Measurements from ENCODE around the gene PPP1R37. TPM values are rescaled to one million over a fixed set of nuclear protein-coding genes. Genes with fewer than 3 reads are reported as not detected.

The PPP1R37 gene
- total RNA-seq, 1 experiment from 2014 or later, result 33.6 TPM

- no peak overlapping the region for H3K23ac ChIP-seq (ENCODE audit: insufficient read length, low read depth, low read length)
- H4K8ac ChIP-seq (replicated peaks; ENCODE audit: insufficient read length, low read depth, low read length), result no peak overlapping the region
- H3K4ac ChIP-seq (ENCODE audit: low read depth, low read length), result no peak overlapping the region
- H3K9me3 ChIP-seq (ENCODE audit: control insufficient read depth, low read depth, low read length), result no peaks in the 10 kb centered on the region
- H3K18ac ChIP-seq (ENCODE audit: insufficient read length, low read depth, low read length), result no peak overlapping the region
- H2AFZ ChIP-seq (ENCODE audit: low read length), result no peak overlapping the region
- no peak overlapping the region for H3K4me2 ChIP-seq (ENCODE audit: insufficient read depth, insufficient read length, low read length)
- H3K23me2 ChIP-seq (ENCODE audit: insufficient read length, low read depth, low read length, poor library complexity, severe bottlenecking), result no peaks in the 10 kb centered on the region
- Mint-ChIP-seq H3K27me3 (ENCODE audit: low read depth) (no peaks in the 10 kb centered on the region), H3K9me3 (no peaks in the 10 kb centered on the region), H3K4me1 (peaks cover 27 to 29% of the 10 kb centered on the region in 2 experiments), H3K27ac (peak overlapping the region in 2 of 3 experiments; percentile 26 to 89; a peak in 4 of 7 replicates), H3K36me3 (ENCODE audit: insufficient read depth in 1 of 3, low read depth in 3 of 3) (peaks cover 10 to 22% (median 21%) of the 10 kb centered on the region in 3 experiments; a peak in 6 of 7 replicates), H3K4me3 (no peak overlapping the region; a peak in 1 of 5 replicates)
- no peak overlapping the region for H3K56ac ChIP-seq (ENCODE audit: insufficient read length, low read depth, low read length)
- H3T11ph ChIP-seq (ENCODE audit: low read length), result no peak overlapping the region
- H2BK20ac ChIP-seq (ENCODE audit: low read depth, low read length, poor library complexity, severe bottlenecking), result no peak overlapping the region
- H4K91ac ChIP-seq (ENCODE audit: insufficient read length, low read depth, low read length), result no peak overlapping the region
- DNase-seq, result no peak
- H3K9ac ChIP-seq (ENCODE audit: extremely low read depth, insufficient read length, low read length), result no peak overlapping the region
- H4K20me1 ChIP-seq (ENCODE audit: control insufficient read depth, insufficient read depth, insufficient read length), result no peaks in the 10 kb centered on the region
- no peak overlapping the region for H3K27ac ChIP-seq (ENCODE audit: insufficient read length, low read depth, low read length)
- no peak overlapping the region for H3K14ac ChIP-seq (ENCODE audit: insufficient read depth, low read length)
- no peak overlapping the region for H2AK5ac ChIP-seq (ENCODE audit: insufficient read length, low read length)
- no peak for TF ChIP-seq CTCF (conservative IDR thresholded peaks at IDR 0.05)
- H2BK120ac ChIP-seq (ENCODE audit: low read depth, low read length, poor library complexity, severe bottlenecking), result no peak overlapping the region
- H2BK5ac ChIP-seq (ENCODE audit: insufficient read length, low read length), result no peak overlapping the region
- H3K79me2 ChIP-seq (ENCODE audit: insufficient read depth, low read length), result no peaks in the 10 kb centered on the region; the same call in 1 of the 2 replicates
- H3K27me3 ChIP-seq (ENCODE audit: insufficient read depth, low read length), result no peaks in the 10 kb centered on the region
- H4K5ac ChIP-seq (ENCODE audit: insufficient read length, low read depth, low read length), result no peak overlapping the region
- no peaks in the 10 kb centered on the region for H3K79me1 ChIP-seq (ENCODE audit: insufficient read depth, low read depth, low read length, poor library complexity, severe bottlenecking)
- H2BK15ac ChIP-seq (ENCODE audit: low read depth, low read length), result no peak overlapping the region
- H2BK12ac ChIP-seq (ENCODE audit: insufficient read length, low read depth, low read length), result no peak overlapping the region
- WGBS (ENCODE audit: extremely low coverage, insufficient read length, low lambda C conversion rate), result no CpG with 5 or more reads among the region's 11 CpGs
- no peaks in the 10 kb centered on the region for H3K4me1 ChIP-seq (ENCODE audit: insufficient read depth, low read length)
Measured at GRCh38 chr19:45138303-45138751, 45.3 kb downstream of the PPP1R37 start.

Measured in H9 (cell line).